ENCODE results near the gene TRPM4. TPM values are rescaled to one million over a fixed set of nuclear protein-coding genes. Genes with fewer than 3 reads are reported as not detected.

The TRPM4 gene
- total and polyA plus RNA-seq, 10 donors, result 3.3 to 28.7 (median 11.9) TPM

GRCh38 chr19:49190781-49191180 lies 33.2 kb downstream of the TRPM4 start:
- no peak overlapping the region for H3K4me3 ChIP-seq
- WGBS, 5 donors, result 73 to 92% (median 85%) methylated on average over 3 of the region's 3 CpGs
- intact Hi-C loops (cut with DNase I; ENCODE audit: low total_unique reads), result no loop called here
- no peak for DNase-seq
- peaks cover 0 to 4% (median 0%) of the 10 kb centered on the region in 8 donors for H3K9me3 ChIP-seq
- H3K27ac ChIP-seq, result no peak overlapping the region
- TF ChIP-seq POLR2AphosphoS5 (IDR thresholded peaks at IDR 0.05) (no peak), POLR2A (IDR thresholded peaks at IDR 0.05) (no peak), CTCF (IDR thresholded peaks at IDR 0.05 in 8 of 11, conservative IDR thresholded peaks at IDR 0.05 in 3 of 11) (no peak)
- H3K36me3 ChIP-seq, result peaks cover 0 to 12% (median 0%) of the 10 kb centered on the region in 6 donors
- H3K27me3 ChIP-seq (replicated peaks in 1 of 7), result no peaks in the 10 kb centered on the region
- peaks cover 0 to 21% (median 2%) of the 10 kb centered on the region in 6 donors for H3K4me1 ChIP-seq

- 91 to 93% (median 92%) methylated on average over 6 of the region's 6 CpGs for WGBS, 5 donors
- Histone ChIP-seq H3K27ac (no peak overlapping the region), H3K9me3 (no peaks in the 10 kb centered on the region), H3K4me1 (peaks cover 0 to 13% (median 2%) of the 10 kb centered on the region in 6 donors), H3K4me3 (no peak overlapping the region), H3K36me3 (peaks cover 0 to 14% (median 0%) of the 10 kb centered on the region in 6 donors), H3K27me3 (replicated peaks in 1 of 7) (no peaks in the 10 kb centered on the region)
- intact Hi-C loops (cut with DNase I; ENCODE audit: low total_unique reads), result no loop called here
- no peak for TF ChIP-seq CTCF (IDR thresholded peaks at IDR 0.05 in 8 of 11, conservative IDR thresholded peaks at IDR 0.05 in 3 of 11)
- TF ChIP-seq POLR2A (IDR thresholded peaks at IDR 0.05), result no peak
- TF ChIP-seq POLR2AphosphoS5 (IDR thresholded peaks at IDR 0.05), result no peak
- DNase-seq, result no peak
Observed at GRCh38 chr19:49193822-49194394, 36.3 kb downstream of the TRPM4 start.

- Histone ChIP-seq H3K9me3 (no peaks in the 10 kb centered on the region), H3K4me1 (peaks cover 0 to 10% (median 1%) of the 10 kb centered on the region in 6 donors), H3K27ac (no peak overlapping the region), H3K4me3 (no peak overlapping the region), H3K27me3 (replicated peaks in 1 of 7) (no peaks in the 10 kb centered on the region), H3K36me3 (peaks cover 0 to 11% (median 0%) of the 10 kb centered on the region in 6 donors)
- no peak for TF ChIP-seq POLR2A (IDR thresholded peaks at IDR 0.05)
- TF ChIP-seq POLR2AphosphoS5 (IDR thresholded peaks at IDR 0.05), result no peak
- WGBS, 5 donors, result 79 to 90% (median 81%) methylated on average over 4 of the region's 4 CpGs
- no peak for DNase-seq
- intact Hi-C loops (cut with DNase I; ENCODE audit: low total_unique reads), result no loop called here
Observed at GRCh38 chr19:49194408-49194807, 36.8 kb downstream of the TRPM4 start.

GRCh38 chr19:49196527-49197240 lies 39.1 kb downstream of the TRPM4 start:
- intact Hi-C loops (cut with DNase I; ENCODE audit: low total_unique reads), result no loop called here
- no peak for DNase-seq
- Histone ChIP-seq H3K4me3 (no peak overlapping the region), H3K27me3 (replicated peaks in 1 of 7) (no peaks in the 10 kb centered on the region), H3K9me3 (no peaks in the 10 kb centered on the region), H3K27ac (no peak overlapping the region), H3K4me1 (peaks cover 0 to 7% (median 0%) of the 10 kb centered on the region in 6 donors), H3K36me3 (peaks cover 0 to 17% (median 0%) of the 10 kb centered on the region in 6 donors)
- whole genome bisulfite sequencing, 5 donors, result 75 to 90% (median 78%) methylated on average over 38 to 40 of the region's 40 CpGs
- TF ChIP-seq POLR2A (IDR thresholded peaks at IDR 0.05) (no peak), CTCF (IDR thresholded peaks at IDR 0.05 in 8 of 11, conservative IDR thresholded peaks at IDR 0.05 in 3 of 11) (no peak), POLR2AphosphoS5 (IDR thresholded peaks at IDR 0.05) (no peak)
